Right hindlimb (tissue), 1 donor: ENCODE results near the gene TIAM1.
"Not testable (repeated sequence)": the region's sequence is repeated elsewhere in the genome, so short reads cannot be mapped to it uniquely, and the experiment has no call there.

ENCODE experiments used
- DNase-seq: peaks from one replicate; pipeline ENCODE4 v3.0.0-alpha.2; 2018

Gene TIAM1

GRCh38 chr21:31251686-31252085, 92.4 kb downstream of the TIAM1 start:
- no peak for DNase-seq

- no peak for DNase-seq
Measured at GRCh38 chr21:31248598-31248997, 95.5 kb downstream of the TIAM1 start.

DNA sequence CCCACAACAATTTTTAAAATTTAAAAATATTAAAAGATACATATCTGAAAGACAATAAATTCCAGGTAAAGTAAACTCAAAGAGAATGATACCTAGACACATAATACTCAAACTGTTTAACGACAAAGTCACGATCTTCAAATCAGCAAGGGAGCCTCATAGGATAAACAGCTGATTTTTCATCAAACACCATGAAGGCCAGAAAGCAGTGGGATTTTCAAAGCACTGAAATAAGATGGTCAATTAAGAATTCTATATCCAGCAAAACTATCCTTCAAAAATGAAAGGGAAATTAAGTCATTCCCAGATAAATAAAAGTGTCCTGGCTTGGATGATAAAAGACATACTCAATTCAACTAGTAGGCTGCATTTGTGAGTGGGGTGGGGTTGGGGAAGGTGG, 100.5 kb downstream of the TIAM1 start:
- no peak for DNase-seq

GRCh38 chr21:31236528-31236927, 107.5 kb downstream of the TIAM1 start:
- no peak for DNase-seq

DNA sequence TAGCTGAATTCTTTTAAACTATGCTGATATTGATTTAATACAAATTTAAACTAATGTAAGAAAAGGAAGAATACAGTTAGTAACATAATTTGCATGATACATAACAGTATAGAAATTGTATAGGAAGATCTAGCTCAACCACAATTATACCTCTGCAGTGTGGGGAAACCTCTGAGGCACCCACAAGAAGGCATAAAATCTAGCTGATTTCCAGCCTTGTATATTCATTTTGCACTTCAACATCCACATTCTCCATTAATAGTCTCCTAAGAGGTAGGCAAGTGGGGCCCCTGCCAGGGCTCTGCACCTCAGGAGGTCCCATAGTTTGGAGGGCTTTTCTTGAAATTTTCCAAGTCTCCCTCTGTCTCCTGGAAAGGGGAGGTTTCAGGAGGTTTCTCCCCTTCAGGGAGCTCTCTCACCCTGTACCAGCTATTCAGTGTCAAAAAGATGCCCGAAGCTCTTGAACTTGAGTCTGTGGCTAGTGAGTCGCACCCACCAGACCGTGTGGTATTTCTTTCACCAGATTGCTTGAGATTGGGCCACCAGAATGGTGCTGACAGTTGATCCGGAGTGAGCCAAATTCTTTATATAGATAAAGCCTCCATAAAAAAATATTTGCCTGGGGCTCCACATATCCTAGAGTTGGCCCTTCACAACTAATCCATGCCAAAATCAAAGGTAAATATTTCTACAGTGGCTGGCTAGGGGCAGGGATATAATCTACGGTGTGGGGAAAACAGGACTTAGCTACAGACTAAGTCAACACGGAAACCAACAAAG, 108.2 kb downstream of the TIAM1 start:
- DNase-seq, result no peak

DNA sequence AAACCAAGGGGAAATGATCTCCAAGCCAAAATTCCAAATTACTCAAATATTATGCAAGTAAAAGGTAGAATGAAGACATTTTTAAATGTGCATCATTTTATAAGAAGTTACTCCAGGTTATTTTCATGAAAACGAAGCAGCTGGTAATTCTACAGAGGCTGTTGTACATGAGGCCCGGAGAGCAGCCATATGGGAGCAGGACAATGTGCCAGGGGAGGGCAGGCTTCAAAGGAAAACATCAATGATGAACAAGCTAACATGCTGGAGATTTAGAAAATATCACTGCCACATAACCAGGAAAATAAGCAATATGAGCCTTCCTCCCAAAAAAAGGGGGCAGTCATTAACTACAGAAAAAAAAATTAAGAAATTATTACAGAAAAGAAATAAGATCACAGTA, 109.1 kb downstream of the TIAM1 start:
- DNase-seq, result no peak

- no peak for DNase-seq
Measured at GRCh38 chr21:31233711-31234110, 110.3 kb downstream of the TIAM1 start.

- no peak for DNase-seq
Measured at GRCh38 chr21:31232344-31232743, 111.7 kb downstream of the TIAM1 start.

- DNase-seq, result no peak
Measured at GRCh38 chr21:31230937-31231336, 113.1 kb downstream of the TIAM1 start.

- not testable (repeated sequence) for DNase-seq
Measured at GRCh38 chr21:31228723-31229122, 115.3 kb downstream of the TIAM1 start.

- no peak for DNase-seq
Measured at GRCh38 chr21:31225713-31226112, 118.3 kb downstream of the TIAM1 start.

GRCh38 chr21:31222142-31222541, 121.9 kb downstream of the TIAM1 start:
- DNase-seq, result no peak

GRCh38 chr21:31221043-31221442, 123.0 kb downstream of the TIAM1 start:
- no peak for DNase-seq

GRCh38 chr21:31220575-31220974, 123.5 kb downstream of the TIAM1 start:
- no peak for DNase-seq

- peak; percentile 62 for DNase-seq
Measured at GRCh38 chr21:31218830-31219608, 125.0 kb downstream of the TIAM1 start.

GRCh38 chr21:31216206-31216605, 127.9 kb downstream of the TIAM1 start:
- DNase-seq, result no peak

GRCh38 chr21:31213787-31214186, 130.3 kb downstream of the TIAM1 start:
- no peak for DNase-seq

- DNase-seq, result no peak
Measured at GRCh38 chr21:31211836-31212235, 132.2 kb downstream of the TIAM1 start.

GRCh38 chr21:31205412-31205811, 138.6 kb downstream of the TIAM1 start:
- no peak for DNase-seq

- no peak for DNase-seq
Measured at GRCh38 chr21:31204801-31205200, 139.3 kb downstream of the TIAM1 start.

DNA sequence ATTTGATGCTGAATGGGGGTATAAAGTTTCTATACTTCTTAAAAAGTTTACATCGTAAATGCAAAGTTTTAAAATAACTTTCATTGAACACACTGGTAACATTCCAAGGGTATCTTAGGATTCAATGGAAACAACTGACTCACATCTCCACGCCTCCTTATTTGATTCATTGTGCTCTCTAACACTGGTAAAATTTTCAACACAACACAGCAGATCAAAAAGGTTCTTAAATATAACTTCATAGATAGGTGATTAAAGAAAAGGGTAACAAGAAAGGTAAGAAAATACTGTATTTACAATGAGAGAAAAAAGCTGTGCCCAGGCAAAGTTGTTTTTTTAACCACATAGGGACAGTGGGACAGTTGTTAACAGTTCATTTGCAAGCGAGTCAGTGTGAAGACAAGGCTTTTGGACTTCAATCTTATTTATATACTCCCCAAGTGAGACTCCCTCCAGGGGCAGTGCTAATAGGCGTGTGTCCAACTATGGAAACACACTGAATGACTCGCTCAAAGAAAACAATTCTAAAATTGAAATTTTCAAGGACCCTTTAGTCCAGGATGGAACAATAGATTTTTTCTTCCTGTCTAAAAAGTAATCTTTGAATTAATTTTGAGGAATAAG, 140.5 kb downstream of the TIAM1 start:
- no peak for DNase-seq

DNA sequence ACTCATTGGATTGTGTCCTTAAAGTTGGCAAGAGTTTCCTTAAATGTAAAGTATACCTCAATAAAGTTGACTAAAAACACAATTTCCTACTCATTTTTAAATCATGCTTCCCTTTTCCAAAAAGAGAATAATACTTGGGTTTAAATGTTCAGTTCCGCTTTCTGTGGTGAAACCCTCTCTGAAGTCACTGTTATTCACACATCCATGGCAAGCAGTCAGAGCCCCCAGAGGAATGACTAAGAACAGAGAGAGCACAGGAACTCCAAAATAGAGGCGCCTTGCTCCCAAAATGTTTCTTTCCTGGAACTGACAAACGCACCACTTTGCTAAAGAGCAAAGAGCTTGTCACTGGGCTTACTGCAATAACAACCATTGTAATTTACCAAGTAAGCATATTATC, 142.5 kb downstream of the TIAM1 start:
- DNase-seq, result peak; percentile 72

GRCh38 chr21:31201144-31201543, 142.9 kb downstream of the TIAM1 start:
- no peak for DNase-seq

- no peak for DNase-seq
Measured at GRCh38 chr21:31198575-31198974, 145.5 kb downstream of the TIAM1 start.
